Testis (tissue), 2 donors: Measurements from ENCODE around the gene C15orf62.

ENCODE experiments used
- CTCF ChIP-seq, 3 experiments: fragments of 450-650 bp in 2 of 3; fragments of 200-600 bp in 1 of 3; sonication (generic) in 1 of 3; IDR thresholded peaks; one replicate each; pipeline ENCODE4 v1.5.1; 2016 to 2019; ENCODE audit warnings: antibody characterized with exemption in 3 of 3, mild to moderate bottlenecking in 2 of 3, moderate library complexity in 1 of 3
- POLR2A ChIP-seq: fragments of 450-650 bp; IDR thresholded peaks from one replicate; pipeline ENCODE4 v1.6.1; 2017; ENCODE audit warnings: antibody characterized with exemption, mild to moderate bottlenecking, moderate library complexity

- no peak for TF ChIP-seq CTCF (IDR thresholded peaks at IDR 0.05)
- no peak for TF ChIP-seq POLR2A
Measured at GRCh38 chr15:40750885-40751284, 18.9 kb upstream of the C15orf62 start.
